T follicular helper cell (primary cell): ENCODE results near the gene TWIST1.

Source experiments
- DNase-seq: peaks from one replicate; pipeline ENCODE4 v3.0.0-alpha.2; 2020; ENCODE audit warnings: low read depth
- total RNA-seq, 2 experiments: gene quantifications; one replicate each; lab custom pipeline; 2026; lab: John Stamatoyannopoulos, UW

Gene TWIST1
- total RNA-seq: 0 to 0.09 reads per million in 2 experiments

DNA sequence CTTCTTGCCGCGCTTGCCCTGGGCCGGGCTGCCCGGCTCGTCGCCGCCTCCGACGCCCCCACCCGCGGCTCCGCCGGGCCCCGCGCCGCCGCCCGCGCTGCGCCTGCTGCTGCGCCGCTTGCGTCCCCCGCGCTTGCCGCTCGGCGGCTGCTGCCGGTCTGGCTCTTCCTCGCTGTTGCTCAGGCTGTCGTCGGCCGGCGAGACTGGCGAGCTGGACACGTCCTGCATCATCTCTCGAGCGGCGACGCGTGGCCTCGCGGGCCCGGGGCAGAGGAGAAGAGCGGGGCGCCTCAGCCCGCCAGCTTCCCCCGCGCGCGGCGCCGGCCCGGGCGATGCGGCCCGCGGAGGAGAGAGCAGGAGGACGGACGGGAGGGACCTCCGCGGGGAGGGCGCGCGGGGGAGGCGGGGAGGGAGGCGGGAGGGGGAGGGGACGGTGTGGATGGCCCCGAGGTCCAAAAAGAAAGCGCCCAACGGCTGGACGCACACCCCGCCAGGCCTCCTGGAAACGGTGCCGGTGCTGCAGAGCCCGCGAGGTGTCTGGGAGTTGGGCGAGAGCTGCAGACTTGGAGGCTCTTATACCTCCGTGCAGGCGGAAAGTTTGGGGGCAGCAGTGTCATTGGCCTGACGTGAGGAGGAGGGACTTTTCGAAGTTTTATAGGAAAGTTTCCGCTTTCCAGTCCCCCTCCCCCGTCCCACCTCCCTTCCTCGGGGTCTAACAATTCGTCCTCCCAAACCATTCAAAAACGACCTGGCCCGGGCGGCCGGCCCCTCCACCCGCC lies at the start of gene TWIST1:
Gene TWIST1, minus strand, starts transcription at position 546 of the 779 bp plus-strand sequence. Its CDS starts 315 bp downstream, at position 231.
- no peak for DNase-seq

DNA sequence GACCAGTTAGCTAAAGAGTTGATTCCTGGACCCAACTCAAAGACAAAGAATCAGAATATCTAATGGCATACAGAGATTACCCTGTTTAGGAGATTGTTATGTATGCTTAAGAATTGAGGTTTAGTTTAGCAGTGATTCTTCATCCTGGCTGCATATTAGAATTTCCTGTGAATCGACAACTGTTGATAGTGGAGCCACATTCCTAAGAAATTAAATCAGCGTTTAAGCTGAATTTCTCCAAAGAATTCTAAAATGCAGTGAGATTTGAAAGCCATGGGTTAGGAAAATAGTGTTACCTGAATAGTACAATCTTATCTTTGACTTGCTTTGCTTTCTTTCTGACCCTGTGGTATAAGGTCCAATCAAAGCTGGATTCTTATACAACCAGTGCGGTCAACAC lies 44.2 kb upstream of the TWIST1 start:
- no peak for DNase-seq

DNA sequence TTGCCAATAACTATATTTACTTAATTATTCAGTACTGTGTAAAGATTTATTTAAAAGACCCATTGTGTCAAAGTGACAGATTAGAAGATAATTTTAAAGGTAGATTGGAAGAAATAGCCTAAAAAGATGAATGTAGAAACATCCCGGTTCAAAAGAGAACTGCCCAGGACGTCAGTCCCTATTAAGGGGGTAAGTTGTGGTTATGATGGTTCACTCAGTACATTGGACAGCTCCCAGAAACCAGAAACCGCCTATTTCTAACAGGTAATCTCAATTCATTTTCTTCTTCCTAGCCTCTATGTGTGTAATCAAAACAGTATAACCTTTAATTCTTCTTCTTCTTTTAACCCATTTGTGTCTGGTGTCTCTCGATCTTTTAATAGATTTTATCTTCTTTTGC lies 29.3 kb upstream of the TWIST1 start:
- no peak for DNase-seq

DNA sequence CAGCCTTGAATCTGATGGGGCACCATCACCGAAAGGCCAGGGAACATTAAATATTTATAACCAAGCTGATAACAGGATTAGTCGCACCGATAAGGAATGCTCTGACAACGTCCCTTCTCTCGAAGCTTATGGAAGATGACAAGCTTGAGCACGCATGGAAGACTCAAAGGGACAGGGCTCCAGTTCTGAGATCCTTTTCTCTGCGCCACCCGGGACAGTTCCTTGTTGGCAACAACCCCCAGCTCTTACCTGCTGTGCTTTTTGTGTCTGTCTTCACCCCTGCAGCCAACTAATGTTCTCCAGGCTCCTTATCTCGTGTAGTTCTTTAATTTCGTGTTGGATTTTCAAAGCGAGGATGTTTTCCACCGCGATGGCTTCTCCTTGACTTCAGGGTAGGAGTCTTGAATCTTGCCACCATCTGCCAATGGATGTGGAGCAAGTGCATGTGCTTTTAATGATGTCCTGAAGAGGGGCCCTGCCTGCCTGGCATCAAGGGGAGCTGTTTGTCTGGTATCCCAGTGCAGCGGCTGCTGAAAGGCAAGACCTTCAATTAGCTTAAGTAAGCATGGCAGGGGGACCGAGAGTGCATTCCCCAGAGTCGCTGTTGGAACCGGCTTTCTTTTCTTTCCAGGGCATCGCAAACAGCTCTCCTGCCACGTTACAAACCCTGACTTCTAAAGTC lies 28.1 kb upstream of the TWIST1 start:
- no peak for DNase-seq

DNA sequence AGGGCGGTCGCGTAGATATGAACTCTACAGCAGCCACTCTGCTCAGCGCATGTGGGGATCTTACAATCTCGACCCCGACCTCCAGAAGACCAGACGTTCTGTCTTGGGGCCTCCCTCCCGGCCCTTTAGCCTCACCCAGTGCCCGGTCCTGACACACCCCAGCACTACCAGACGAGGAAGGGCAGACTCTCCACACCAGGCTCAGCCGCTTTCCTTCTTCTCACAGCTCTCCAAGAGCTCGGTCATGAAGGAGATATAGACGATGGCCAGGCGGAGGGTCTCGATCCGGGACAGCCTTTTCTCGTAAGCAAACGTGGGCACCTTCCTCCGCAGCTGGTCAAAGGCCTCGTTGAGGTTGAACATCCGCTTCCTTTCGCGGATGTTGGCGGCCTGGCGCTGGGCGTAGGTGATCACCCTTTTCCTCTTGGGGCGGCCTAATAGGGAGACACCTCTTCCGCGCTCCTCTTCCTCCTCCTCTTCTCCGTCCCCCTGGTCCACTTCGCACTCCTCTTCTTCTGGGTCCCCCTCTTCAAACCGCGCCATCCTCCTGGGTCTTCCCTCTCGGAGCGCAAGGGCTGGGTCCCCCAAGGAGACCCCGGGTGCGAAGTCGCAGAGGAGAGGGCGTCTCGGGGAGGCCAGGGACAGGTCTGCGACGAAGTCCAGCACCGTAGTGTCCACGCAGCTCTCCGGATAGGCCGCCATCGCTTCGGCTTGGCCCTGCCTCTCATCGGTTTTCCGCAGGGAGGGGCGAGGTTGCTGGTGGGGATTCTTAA lies 27.4 kb upstream of the TWIST1 start, which contains the start of gene FERD3L:
Gene FERD3L, minus strand, starts transcription at position 761 of the 773 bp plus-strand sequence. Its CDS starts 59 bp downstream, at position 702.
- DNase-seq: no peak

DNA sequence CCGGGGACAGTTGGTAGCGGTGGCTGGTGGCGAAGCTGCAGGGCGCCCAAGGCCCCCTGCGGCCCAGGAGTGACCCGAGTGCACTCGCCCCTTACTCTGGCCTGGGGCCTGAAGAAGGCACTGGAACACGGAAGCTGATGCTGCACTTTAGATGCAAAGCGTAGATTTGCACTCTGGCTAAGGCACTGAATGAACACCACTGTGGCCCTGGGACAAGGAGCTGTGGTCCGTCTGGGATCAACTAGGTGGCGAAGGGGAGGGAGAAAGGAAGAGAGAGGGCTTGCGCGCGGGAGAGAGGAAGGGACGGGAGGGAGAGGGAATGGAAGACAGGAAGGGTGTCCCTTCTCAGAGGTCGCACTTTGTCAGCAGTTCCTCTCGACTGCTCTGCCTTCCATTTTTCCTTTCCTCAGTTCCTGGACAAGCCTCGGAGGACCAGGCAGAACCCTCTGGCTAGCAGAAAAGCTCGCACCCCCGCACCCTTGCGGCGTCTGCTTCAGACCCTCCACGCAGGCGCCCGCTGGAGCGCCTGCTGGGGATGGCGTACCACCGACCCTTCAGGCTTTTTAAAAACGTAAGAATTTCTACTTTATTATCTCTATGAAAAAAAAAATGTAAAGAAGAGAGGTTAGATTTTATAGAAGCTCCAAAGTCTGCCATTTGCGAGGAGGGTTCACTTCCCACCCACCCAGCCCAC lies 26.6 kb upstream of the TWIST1 start:
- DNase-seq: no peak

DNA sequence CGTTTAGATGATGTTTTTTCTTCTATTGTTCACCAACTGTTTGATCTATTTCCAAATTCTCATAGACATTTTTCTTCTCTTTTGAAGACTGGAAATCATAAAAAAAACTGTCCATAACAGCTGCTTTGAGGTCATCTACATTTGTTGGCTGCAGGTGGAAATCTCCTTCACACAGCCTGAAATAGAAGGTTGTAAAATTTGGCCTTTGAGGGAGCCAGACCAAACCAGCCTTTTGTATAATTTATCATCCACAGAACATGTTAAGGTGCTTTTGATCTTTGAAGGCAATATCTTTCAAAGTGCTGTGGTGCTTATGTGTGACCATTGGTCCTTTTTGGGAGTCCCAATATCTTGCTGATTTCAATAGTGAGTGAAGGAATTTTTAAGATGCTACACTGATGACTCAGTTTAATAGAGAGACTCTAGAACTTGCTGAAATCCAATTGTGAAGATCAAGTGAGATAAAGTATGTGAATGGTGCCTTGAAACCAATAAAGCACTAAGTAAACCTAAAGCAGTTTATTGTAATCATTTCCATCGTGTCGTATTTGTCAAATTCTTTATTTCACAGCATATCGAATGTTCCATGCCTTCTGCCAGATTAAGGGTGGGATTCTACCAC lies 22.4 kb upstream of the TWIST1 start:
- DNase-seq: no peak

DNA sequence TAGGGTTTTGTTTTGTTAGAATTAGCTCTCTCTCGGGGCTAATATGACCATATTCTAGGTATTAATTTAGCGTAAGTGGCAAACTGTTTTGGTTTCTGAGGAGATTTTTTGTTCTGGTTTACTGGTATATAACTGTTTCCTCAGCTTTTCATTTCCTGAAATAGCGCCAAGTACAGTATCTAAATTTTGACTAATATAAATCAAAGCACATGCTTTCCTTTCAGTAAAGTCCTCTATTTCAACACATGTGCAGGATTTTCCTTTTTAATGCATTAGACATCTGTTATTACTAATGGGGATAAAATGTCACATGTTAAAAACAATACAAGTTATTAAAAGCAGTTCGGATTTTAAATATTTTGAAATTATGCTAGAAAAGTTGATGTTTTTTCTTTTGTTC lies 16.4 kb upstream of the TWIST1 start:
- no peak for DNase-seq

DNA sequence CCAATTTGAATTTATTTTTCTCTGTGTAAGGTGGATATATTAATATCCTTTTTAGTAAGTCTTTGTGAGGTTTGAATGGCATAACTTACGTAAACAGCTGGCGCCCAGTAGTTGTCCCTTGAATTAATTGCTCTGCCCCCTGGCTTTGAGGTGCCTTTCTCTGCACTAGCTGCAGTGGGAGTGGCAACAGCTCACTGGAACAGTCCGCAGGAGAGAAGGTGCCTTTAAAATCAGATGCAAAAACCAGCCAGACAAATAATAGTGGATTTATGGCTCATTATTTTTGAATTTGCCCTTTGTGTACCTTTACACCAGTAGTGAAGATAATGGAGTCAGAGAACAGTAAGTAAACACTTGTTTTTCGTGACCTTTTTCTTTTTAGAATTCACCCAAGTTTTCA lies 16.0 kb upstream of the TWIST1 start:
- no peak for DNase-seq

DNA sequence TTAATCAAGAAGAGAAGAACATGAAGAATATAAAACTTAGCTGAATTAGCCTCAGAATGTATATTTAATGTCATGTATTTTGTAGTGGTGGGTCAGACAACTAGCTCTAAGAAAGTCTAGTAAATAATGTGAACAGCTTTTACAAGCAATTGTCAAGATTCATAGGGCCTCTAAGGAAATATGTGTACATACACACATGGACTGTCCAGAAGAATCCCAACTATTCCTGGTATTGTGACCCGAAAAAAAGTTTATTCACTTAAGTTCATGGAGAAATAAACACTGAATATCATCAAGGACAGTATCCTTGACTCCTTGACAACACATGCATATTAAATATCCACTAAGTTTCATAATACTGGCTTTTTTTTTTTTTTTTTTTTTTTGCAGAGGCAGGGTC lies 11.4 kb upstream of the TWIST1 start:
- DNase-seq: no peak

DNA sequence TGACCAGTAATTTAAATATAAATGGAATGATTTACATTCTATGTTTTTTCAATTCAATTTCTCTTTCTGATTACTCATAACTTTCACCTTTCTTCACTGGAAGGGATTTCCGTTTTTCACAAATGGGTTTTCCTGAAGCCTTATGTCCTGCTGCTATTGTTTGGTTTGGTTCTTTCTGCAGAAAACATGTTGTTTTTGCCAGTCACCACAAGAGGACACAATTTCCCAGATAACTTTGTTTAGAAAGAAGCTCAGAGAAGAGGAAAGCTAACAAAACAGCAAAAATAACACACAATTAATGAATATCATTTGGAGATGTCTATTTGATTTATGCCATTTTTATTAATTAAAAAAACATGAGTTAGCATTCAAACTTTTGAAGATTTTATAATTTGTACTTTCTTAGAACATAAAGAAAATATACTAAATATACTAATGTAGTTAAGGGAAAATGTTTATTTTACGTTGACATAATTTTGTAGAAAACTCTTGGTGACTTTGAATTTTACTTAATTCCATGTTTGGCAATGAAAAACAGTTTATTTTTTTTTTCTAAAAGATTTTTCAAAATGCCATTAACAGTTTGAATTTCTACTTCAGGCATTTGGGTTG lies 4.6 kb upstream of the TWIST1 start:
- DNase-seq: no peak

DNA sequence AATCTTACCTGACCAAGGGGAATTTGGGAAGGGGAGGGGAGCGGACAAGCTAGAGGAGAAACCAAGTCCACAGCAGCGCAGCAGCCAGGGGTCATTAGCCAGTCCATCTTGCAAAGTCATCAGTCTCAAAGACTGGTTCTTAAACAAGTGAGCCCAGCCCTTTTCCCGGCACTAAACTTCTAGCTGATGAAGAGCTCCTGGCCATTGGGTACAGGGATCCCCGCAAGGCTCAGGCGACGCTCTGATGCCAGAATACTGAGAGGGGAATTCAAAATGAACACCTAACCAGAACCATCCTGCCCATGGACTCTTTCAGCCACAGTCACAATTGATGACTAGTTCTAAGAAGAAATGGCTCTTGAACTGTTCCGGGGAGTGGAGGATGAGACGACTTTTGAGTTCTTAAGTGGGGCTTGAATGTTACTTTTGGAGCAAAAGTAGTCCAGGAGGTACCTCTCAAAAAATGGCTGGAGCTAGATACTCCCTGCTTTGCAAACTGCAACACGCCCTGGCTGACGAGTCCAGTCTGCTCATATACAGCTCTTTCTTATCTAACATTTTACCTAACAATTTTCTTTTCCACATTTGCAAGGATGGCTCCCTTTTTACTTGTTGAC lies 2.5 kb upstream of the TWIST1 start:
- DNase-seq: no peak

DNA sequence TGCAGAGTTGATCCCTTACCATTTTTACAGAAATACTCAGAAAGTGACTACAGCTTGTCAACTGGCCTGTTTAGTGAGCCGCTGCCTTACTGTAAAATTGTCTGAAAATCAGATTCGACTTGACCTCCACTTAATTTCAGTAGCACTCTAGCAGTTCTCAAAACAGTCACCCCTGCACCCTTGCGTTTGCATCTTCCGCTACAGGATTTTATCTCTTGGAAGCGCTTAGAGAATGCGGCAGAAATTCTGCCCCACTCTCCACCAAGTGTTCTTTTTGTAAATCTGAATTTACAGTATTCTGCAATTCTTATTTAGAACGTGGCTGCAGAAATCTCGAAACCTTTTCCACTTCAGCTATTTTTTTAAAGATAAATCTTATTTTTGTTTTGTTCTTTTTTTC lies 1.9 kb upstream of the TWIST1 start:
- no peak for DNase-seq

DNA sequence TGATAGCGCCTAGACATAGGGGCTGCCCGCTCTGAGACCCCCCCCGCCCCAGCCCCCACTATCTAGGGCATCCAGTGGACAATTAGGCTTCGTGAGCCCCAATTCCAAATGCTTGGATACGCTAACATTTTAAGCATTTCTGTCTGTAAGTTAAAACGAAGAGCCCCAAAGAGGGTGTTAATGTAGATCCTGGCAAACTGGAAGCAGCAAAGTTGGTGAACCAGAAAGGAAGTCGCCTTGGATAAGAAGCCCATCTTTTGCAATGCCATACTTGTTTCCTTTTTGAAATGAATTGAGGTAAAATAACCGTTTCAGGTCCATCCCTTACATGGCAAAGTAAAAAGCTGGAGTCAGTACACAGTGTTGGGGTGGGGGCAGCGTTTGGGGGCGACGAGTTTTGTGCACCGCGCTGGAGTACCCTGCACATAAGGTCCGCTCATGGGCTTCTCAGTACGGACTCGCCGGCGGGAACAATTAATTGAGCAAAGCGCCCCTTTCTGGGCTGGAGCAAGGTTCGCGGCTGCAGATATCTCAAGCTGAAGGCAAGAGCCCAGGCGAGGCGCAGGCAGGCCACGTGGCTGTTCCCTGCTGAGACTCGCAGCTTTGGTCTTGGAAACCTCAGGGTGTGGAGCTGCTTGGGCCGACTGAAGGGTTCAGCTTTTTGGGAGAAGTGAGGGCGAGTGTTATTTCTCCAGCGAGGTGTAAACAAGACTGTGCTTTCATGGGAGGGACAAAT lies 1.4 kb upstream of the TWIST1 start:
- no peak for DNase-seq

DNA sequence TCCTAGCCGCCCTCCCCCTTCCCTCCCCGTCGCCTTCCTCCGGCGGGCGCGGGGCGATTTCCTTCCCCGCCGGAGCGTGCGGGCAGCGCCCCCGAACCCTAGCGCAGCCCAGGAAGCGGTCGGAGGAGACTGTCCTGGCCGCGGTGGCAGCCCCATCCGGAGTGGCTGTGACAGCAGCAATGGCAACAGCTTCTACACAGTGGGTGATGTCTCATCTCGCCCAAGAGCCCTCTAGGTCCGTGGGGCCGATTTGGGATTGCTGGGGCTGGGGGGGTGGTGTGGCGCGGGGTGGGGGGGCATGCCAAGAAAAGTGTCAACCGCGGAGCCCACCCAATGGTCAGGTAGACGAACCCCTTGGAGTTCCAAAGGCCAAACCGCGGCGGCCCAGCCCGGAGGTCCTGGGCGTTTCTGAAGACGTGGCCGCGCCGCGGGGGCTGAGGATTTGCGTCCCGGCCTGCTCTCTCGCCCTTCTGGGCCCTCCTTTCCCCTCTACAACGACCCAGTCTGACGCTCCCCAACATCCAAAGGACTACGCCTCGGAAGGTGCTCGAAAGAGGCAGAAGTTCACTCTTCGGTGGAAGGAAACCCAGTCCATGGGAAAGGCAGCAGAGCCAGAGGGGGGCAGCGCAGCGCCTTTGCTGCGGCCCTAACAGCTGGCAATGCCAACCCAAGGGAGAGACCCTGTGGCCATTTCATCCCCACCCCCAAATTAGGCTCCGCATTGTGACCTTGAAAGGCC lies 603 bp upstream of the TWIST1 start:
- DNase-seq: no peak

DNA sequence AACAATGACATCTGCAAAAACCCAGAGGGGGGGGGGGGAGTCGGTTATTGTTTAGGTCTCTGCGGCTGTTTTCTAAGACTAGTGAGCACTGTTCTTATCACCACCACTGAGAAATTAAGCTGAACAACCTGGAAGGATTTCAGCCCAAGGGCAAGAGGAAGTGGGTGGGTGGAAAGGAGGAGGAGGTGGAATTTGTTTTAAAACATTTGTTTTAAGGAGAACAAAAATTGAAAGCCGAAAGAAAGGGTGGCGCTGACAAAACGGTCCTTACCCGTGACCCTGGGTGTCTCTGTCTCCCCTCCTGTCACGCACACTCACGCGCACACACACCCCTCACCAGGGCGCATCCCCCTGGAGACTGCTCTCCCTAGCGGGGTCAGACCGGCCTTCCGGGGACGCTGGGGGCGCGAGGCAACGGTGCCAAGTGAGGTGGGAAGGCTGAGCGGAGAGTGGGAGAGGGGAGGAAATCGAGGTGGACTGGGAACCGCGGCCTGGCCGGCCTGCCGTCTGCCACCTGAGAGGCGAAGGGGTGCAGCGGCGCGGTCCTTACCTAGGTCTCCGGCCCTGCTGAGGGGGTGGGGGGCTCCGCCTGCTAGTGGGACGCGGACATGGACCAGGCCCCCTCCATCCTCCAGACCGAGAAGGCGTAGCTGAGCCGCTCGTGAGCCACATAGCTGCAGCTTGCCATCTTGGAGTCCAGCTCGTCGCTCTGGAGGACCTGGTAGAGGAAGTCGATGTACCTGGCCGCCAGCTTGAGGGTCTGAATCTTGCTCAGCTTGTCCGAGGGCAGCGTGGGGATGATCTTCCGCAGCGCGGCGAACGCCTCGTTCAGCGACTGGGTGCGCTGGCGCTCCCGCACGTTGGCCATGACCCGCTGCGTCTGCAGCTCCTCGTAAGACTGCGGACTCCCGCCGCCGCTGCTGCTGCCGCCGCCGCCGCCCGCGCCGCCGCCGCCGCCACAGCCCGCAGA lies 1.0 kb downstream of the TWIST1 start:
- no peak for DNase-seq

DNA sequence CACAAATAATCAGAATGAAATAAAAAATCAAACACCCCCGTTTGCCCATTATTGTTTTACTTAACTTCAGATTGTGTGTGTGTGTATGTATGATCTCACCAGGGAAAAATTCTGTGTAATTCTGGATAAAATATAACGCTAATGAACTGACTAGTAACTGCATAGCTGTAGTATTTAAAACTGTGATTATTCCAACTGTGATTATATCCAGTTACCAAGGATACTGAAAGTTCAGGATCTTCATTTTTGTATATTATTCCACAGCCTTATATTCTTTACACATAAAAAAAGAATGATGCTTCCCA lies 2.9 kb downstream of the TWIST1 start:
- no peak for DNase-seq

DNA sequence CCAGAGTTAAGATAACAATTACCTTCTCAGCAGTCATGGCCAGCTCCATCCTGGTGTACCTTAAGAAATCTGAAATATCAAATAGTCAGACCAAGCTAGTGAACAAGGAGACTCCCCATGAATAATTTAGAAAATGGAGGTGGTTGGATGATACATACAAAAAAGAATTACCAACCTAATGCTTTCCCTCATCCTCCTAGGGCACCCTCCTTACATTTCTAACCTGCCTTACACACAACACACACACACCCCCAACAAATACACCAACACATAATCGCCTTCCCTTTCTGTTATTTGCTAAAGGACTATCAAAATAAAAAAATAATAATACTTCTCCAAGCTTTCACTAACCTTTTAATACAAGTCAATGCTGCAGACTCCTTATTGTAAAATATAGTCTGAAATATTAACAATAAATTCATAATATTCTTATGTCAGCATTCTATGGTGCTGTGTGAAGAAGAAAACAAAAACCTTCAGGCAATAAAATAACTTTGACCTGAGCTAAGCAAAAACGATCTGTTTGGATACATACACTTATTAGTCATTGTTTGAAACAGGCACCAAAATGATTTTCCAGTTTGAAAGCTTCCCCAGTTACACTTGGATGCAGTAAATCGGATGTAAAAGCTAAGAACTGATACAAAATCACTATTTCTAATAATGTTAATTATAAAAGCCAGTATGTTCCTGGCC lies 3.4 kb downstream of the TWIST1 start:
- no peak for DNase-seq
